Erythroblast (primary cell): ENCODE measurements around the gene ADRA2A.

Source experiments
- GATA1 ChIP-seq: IDR thresholded peaks from 2 replicates; pipeline ENCODE4 v1.6.1; 2011; ENCODE audit warnings: low read depth, mild to moderate bottlenecking, control low read depth, low read length, moderate library complexity
- POLR2A ChIP-seq: IDR thresholded peaks from 2 replicates; pipeline ENCODE4 v1.6.1; 2011; ENCODE audit warnings: mild to moderate bottlenecking, low read length

DNA sequence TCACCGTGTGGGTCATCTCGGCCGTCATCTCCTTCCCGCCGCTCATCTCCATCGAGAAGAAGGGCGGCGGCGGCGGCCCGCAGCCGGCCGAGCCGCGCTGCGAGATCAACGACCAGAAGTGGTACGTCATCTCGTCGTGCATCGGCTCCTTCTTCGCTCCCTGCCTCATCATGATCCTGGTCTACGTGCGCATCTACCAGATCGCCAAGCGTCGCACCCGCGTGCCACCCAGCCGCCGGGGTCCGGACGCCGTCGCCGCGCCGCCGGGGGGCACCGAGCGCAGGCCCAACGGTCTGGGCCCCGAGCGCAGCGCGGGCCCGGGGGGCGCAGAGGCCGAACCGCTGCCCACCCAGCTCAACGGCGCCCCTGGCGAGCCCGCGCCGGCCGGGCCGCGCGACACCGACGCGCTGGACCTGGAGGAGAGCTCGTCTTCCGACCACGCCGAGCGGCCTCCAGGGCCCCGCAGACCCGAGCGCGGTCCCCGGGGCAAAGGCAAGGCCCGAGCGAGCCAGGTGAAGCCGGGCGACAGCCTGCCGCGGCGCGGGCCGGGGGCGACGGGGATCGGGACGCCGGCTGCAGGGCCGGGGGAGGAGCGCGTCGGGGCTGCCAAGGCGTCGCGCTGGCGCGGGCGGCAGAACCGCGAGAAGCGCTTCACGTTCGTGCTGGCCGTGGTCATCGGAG lies 1.8 kb downstream of the ADRA2A start:
- TF ChIP-seq POLR2A: no peak
- TF ChIP-seq GATA1: no peak
